Stimulated activated CD4-positive, alpha-beta T cell treated with anti-CD3 and anti-CD28 coated beads, Interleukin-4, amount 100 ng/mL, for 24 hours (primary cell): ENCODE results near the gene ITGA8.
A peak's percentile ranks its signal among the peaks of the same experiment; 100 is the strongest.
"Not testable (repeated sequence)": the region's sequence is repeated elsewhere in the genome, so short reads cannot be mapped to it uniquely, and the experiment has no call there.

Source experiments
- DNase-seq: peaks from one replicate; pipeline ENCODE4 v3.0.0-alpha.2; 2020

Gene ITGA8

GRCh38 chr10:15605740-15606369 is 113.9 kb downstream of the ITGA8 start:
- DNase-seq, result no peak

GRCh38 chr10:15603446-15604011 is 116.2 kb downstream of the ITGA8 start:
- no peak for DNase-seq

- no peak for DNase-seq
These were observed 117.9 kb downstream of the ITGA8 start for GRCh38 chr10:15601819-15602218.

GRCh38 chr10:15595260-15595659 is 124.5 kb downstream of the ITGA8 start:
- DNase-seq, result no peak

- no peak for DNase-seq
These were observed 127.8 kb downstream of the ITGA8 start for GRCh38 chr10:15591937-15592336.

GRCh38 chr10:15591431-15591830 is 128.3 kb downstream of the ITGA8 start:
- DNase-seq, result no peak

- DNase-seq, result no peak
These were observed 130.8 kb downstream of the ITGA8 start for GRCh38 chr10:15588635-15589508.

- DNase-seq, result no peak
These were observed 131.6 kb downstream of the ITGA8 start for GRCh38 chr10:15588151-15588550.

GRCh38 chr10:15587271-15587670 is 132.5 kb downstream of the ITGA8 start:
- no peak for DNase-seq

GRCh38 chr10:15585303-15585715 is 134.4 kb downstream of the ITGA8 start:
- peak; percentile 30 for DNase-seq

GRCh38 chr10:15582972-15583371 is 136.8 kb downstream of the ITGA8 start:
- not testable (repeated sequence) for DNase-seq

- no peak for DNase-seq
These were observed 140.1 kb downstream of the ITGA8 start for GRCh38 chr10:15579605-15580004.

- DNase-seq, result no peak
These were observed 147.1 kb downstream of the ITGA8 start for GRCh38 chr10:15572531-15573045.

GRCh38 chr10:15571575-15571974 is 148.1 kb downstream of the ITGA8 start:
- DNase-seq, result no peak

- no peak for DNase-seq
These were observed 148.9 kb downstream of the ITGA8 start for GRCh38 chr10:15570738-15571339.

- no peak for DNase-seq
These were observed 151.8 kb downstream of the ITGA8 start for GRCh38 chr10:15567952-15568351.

- no peak for DNase-seq
These were observed 156.5 kb downstream of the ITGA8 start for GRCh38 chr10:15563246-15563645.

GRCh38 chr10:15562578-15562977 is 157.1 kb downstream of the ITGA8 start:
- no peak for DNase-seq

- no peak for DNase-seq
These were observed 157.6 kb downstream of the ITGA8 start for GRCh38 chr10:15562116-15562515.

- DNase-seq, result no peak
These were observed 161.6 kb downstream of the ITGA8 start for GRCh38 chr10:15558136-15558535.

GRCh38 chr10:15557168-15557567 is 162.6 kb downstream of the ITGA8 start:
- DNase-seq, result not testable (repeated sequence)

- DNase-seq, result no peak
These were observed 168.8 kb downstream of the ITGA8 start for GRCh38 chr10:15550950-15551349.

- no peak for DNase-seq
These were observed 171.4 kb downstream of the ITGA8 start for GRCh38 chr10:15548331-15548730.
